GM13976 (cell line): ENCODE data around the gene CEBPE.

Experiments used
- DNase-seq: peaks from one replicate; pipeline ENCODE4 v3.0.0; 2012; ENCODE audit warnings: low spot score
- CTCF ChIP-seq: IDR thresholded peaks from 2 replicates; pipeline ENCODE4 v1.5.1; 2012; ENCODE audit warnings: borderline replicate concordance, mild to moderate bottlenecking; ENCODE audit not compliant: insufficient read depth; ENCODE audit errors: extremely low read depth, missing control alignments, control extremely low read depth
- in situ Hi-C: fragments of 300-500 bp; cut with MboI; formaldehyde crosslinking; loops from one replicate; pipeline ENCODE4 v1.12.0; 2022; ENCODE audit warnings: low sequenced_read_pairs, mixed read lengths, inconsistent platforms; ENCODE audit not compliant: unreplicated experiment

CEBPE gene

GRCh38 chr14:23153851-23154796 lies 35.1 kb upstream of the CEBPE start:
- no peak for TF ChIP-seq CTCF
- in situ Hi-C loops = no loop called here
- DNase-seq = no peak

- DNase-seq = no peak
- no peak for TF ChIP-seq CTCF
- in situ Hi-C loops = no loop called here
These were observed 32.3 kb upstream of the CEBPE start for GRCh38 chr14:23151342-23151741.

- in situ Hi-C loops = no loop called here
- TF ChIP-seq CTCF = no peak
- no peak for DNase-seq
These were observed 30.7 kb upstream of the CEBPE start for GRCh38 chr14:23149745-23150144.

GRCh38 chr14:23148591-23149249 lies 29.7 kb upstream of the CEBPE start:
- in situ Hi-C loops = no loop called here
- TF ChIP-seq CTCF = no peak
- no peak for DNase-seq

- no peak for DNase-seq
- TF ChIP-seq CTCF = no peak
- in situ Hi-C loops = no loop called here
These were observed 28.6 kb upstream of the CEBPE start for GRCh38 chr14:23147676-23148075.

- in situ Hi-C loops = no loop called here
These were observed 27.9 kb upstream of the CEBPE start for GRCh38 chr14:23146980-23147379.

More at GRCh38 chr14:23146980-23147379, 27.9 kb upstream of the CEBPE start:
- TF ChIP-seq CTCF = no peak
- no peak for DNase-seq
